ENCODE data around the gene TESMIN. TPM values are rescaled to one million over a fixed set of nuclear protein-coding genes. Genes with fewer than 3 reads are reported as not detected.

TESMIN gene
- total and polyA plus RNA-seq, 2 of the 4 experiments (the other 2 are of a cell fraction): 0.90 to 2.2 TPM

DNA sequence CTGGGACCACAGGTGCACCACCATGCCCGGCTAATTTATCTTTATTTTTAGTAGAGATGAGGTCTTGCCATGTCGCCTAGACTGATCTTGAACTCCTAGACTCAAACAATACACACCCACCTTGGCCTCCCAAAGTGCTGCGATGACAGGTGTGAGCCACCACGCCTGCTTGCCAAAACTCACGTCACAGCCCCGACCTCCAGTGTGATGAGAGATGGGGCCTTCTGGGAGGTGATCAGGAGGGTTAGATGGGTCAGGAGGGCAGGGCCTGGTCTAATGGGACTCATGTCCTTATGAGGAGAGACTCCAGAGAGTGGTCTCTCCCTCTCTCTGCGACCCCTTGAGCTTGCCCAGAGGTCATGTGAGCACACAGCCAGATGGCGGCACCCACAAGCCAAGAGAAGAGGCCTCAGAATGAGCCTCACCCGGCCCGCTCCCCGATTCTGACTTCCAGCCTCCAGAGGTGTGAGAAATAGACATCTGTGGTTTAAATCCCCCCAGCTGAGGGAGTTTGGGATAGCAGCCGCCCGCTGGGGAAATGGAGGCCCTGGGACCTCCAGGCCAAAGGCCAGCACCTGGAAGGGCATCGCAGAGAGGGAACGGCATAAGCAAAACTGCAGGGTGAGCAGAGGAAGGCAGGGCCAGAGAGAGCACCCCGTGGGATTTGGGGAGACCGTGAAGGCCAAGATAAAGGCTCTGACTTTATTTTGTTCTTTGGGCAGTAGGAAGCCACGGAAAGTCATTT is 91.1 kb downstream of the TESMIN start:
- ChIA-PET POLR2A (ENCODE audit: unreplicated experiment) (no interaction called here), CTCF (no interaction called here)
- BruUV-seq (replicated peaks): no TSS peak
- H3K23ac ChIP-seq (ENCODE audit: low read depth, low read length): no peak overlapping the region
- no peak overlapping the region for H3K4me3 ChIP-seq (ENCODE audit: insufficient read depth, low read depth, low read length)
- H4K91ac ChIP-seq (ENCODE audit: insufficient read depth, low read depth, low read length): no peak overlapping the region
- ATAC-seq (ENCODE audit: low read depth) (no peak), DNase-seq (no peak)
- no peaks in the 10 kb centered on the region for H3K9me1 ChIP-seq (ENCODE audit: insufficient read depth, low read length)
- H3K36me3 ChIP-seq (ENCODE audit: control insufficient read depth, insufficient read depth, low read length): no peaks in the 10 kb centered on the region
- H3K14ac ChIP-seq (replicated peaks; ENCODE audit: low read depth, low read length): no peak overlapping the region
- H2BK120ac ChIP-seq (ENCODE audit: low read depth, low read length): no peak overlapping the region
- no peak overlapping the region for H3K4me2 ChIP-seq (ENCODE audit: low read depth, low read length)
- H2AFZ ChIP-seq (replicated peaks; ENCODE audit: low read length, poor library complexity): no peak overlapping the region
- peak overlapping the region; percentile 68 for H2AK9ac ChIP-seq (replicated peaks; ENCODE audit: low read depth, low read length, poor library complexity)
- peaks cover 7% of the 10 kb centered on the region for H3K4me1 ChIP-seq (ENCODE audit: control insufficient read depth, insufficient read depth, low read length)
- no peak overlapping the region for H3K9ac ChIP-seq (ENCODE audit: low read depth, low read length)
- H3K4ac ChIP-seq (ENCODE audit: low read depth, low read length): no peak overlapping the region
- intact Hi-C loops (cut with micrococcal nuclease): no loop called here
- H3K27ac ChIP-seq (ENCODE audit: insufficient read depth, low read length): no peak overlapping the region
- H3K18ac ChIP-seq (ENCODE audit: low read depth, low read length): no peak overlapping the region
- 100% methylated on average over 5 of the region's 18 CpGs; no CpG with 5 or more reads in 1 of the 2 experiments for WGBS, 2 experiments (ENCODE audit: extremely low coverage in 2 of 2, insufficient read length in 1 of 2)
- peaks cover 9% of the 10 kb centered on the region for H3K9me3 ChIP-seq (ENCODE audit: control insufficient read depth, insufficient read depth, low read length)
- H4K8ac ChIP-seq (ENCODE audit: low read depth in 2 of 2, low read length in 2 of 2): no peak overlapping the region
- H4K20me1 ChIP-seq (ENCODE audit: insufficient read depth, low read length): 0 out of 2 replicates have a peak, but pooled peaks cover 5% of the 10 kb centered on the region
- H2AK5ac ChIP-seq (ENCODE audit: low read depth, low read length): peak overlapping the region; percentile 53; the same call in 1 of the 2 replicates
- H2BK20ac ChIP-seq (ENCODE audit: low read depth, low read length): 0 out of 2 replicates have a peak overlapping the region, but pooled peaks have one; percentile 25
- H3K79me1 ChIP-seq (ENCODE audit: low read depth in 1 of 2, low read length in 2 of 2): no peaks in the 10 kb centered on the region
- peaks cover 43% of the 10 kb centered on the region for H3K27me3 ChIP-seq (ENCODE audit: control insufficient read depth, insufficient read depth, low read length)
- dilution Hi-C loops (cut with HindIII; ENCODE audit: low sequenced_read_pairs, unreplicated experiment): no loop called here
- TF ChIP-seq CEBPB (IDR thresholded peaks at IDR 0.05; ENCODE audit: low read depth, low read length): no peak
- no peak for TF ChIP-seq POLR2A (IDR thresholded peaks at IDR 0.05; ENCODE audit: low read depth, low read length)
- no peak for TF ChIP-seq MXI1 (IDR thresholded peaks at IDR 0.05; ENCODE audit: borderline replicate concordance, low read depth, low read length)
- no peak for TF ChIP-seq SMC3 (IDR thresholded peaks at IDR 0.05; ENCODE audit: low read depth, low read length)
- TF ChIP-seq MAFK (IDR thresholded peaks at IDR 0.05; ENCODE audit: low read depth, low read length): no peak
- TF ChIP-seq, protein P1, sequence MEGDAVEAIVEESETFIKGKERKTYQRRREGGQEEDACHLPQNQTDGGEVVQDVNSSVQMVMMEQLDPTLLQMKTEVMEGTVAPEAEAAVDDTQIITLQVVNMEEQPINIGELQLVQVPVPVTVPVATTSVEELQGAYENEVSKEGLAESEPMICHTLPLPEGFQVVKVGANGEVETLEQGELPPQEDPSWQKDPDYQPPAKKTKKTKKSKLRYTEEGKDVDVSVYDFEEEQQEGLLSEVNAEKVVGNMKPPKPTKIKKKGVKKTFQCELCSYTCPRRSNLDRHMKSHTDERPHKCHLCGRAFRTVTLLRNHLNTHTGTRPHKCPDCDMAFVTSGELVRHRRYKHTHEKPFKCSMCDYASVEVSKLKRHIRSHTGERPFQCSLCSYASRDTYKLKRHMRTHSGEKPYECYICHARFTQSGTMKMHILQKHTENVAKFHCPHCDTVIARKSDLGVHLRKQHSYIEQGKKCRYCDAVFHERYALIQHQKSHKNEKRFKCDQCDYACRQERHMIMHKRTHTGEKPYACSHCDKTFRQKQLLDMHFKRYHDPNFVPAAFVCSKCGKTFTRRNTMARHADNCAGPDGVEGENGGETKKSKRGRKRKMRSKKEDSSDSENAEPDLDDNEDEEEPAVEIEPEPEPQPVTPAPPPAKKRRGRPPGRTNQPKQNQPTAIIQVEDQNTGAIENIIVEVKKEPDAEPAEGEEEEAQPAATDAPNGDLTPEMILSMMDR (conservative IDR thresholded peaks at IDR 0.05; ENCODE audit: low read depth, low read length): no peak
- TF ChIP-seq, protein P2, sequence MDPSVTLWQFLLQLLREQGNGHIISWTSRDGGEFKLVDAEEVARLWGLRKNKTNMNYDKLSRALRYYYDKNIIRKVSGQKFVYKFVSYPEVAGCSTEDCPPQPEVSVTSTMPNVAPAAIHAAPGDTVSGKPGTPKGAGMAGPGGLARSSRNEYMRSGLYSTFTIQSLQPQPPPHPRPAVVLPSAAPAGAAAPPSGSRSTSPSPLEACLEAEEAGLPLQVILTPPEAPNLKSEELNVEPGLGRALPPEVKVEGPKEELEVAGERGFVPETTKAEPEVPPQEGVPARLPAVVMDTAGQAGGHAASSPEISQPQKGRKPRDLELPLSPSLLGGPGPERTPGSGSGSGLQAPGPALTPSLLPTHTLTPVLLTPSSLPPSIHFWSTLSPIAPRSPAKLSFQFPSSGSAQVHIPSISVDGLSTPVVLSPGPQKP (IDR thresholded peaks at IDR 0.05; ENCODE audit: borderline replicate concordance, low read depth, low read length): no peak
- TF ChIP-seq, protein P3, sequence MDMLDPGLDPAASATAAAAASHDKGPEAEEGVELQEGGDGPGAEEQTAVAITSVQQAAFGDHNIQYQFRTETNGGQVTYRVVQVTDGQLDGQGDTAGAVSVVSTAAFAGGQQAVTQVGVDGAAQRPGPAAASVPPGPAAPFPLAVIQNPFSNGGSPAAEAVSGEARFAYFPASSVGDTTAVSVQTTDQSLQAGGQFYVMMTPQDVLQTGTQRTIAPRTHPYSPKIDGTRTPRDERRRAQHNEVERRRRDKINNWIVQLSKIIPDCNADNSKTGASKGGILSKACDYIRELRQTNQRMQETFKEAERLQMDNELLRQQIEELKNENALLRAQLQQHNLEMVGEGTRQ (IDR thresholded peaks at IDR 0.05; ENCODE audit: low read depth, low read length): no peak
- TF ChIP-seq RFX5 (IDR thresholded peaks at IDR 0.05; ENCODE audit: low read depth, low read length): no peak
- no peak for TF ChIP-seq MAZ (IDR thresholded peaks at IDR 0.05; ENCODE audit: borderline replicate concordance, low read depth, low read length)
- TF ChIP-seq BHLHE40 (IDR thresholded peaks at IDR 0.05; ENCODE audit: low read depth, low read length): no peak
- TF ChIP-seq FOS (IDR thresholded peaks at IDR 0.05; ENCODE audit: low read depth, low read length): no peak
- TF ChIP-seq CHD1 (IDR thresholded peaks at IDR 0.05; ENCODE audit: low read depth, low read length): no peak
- no peak for TF ChIP-seq NFE2L2 (IDR thresholded peaks at IDR 0.05; ENCODE audit: low read depth, low read length)
- TF ChIP-seq RAD21 (IDR thresholded peaks at IDR 0.05; ENCODE audit: low read length): no peak
- TF ChIP-seq RCOR1 (IDR thresholded peaks at IDR 0.05; ENCODE audit: insufficient replicate concordance, low read length): no peak
- no peak overlapping the region for H2BK15ac ChIP-seq (ENCODE audit: low read depth, low read length)
- no peak overlapping the region for H4K5ac ChIP-seq (ENCODE audit: low read depth, low read length)
- in situ Hi-C loops (cut with MboI; ENCODE audit: low sequenced_read_pairs): no loop called here
- no peak overlapping the region for H2BK5ac ChIP-seq (ENCODE audit: low read depth, low read length, poor library complexity, severe bottlenecking)
- H3K56ac ChIP-seq (ENCODE audit: extremely low read depth, insufficient read depth, low read length): no peak overlapping the region

All from IMR-90 (cell line).